Activated T-cell treated with anti-CD3 and anti-CD28 coated beads, Interleukin-2, amount 50 U/mL, for 72 hours (primary cell): Measurements from ENCODE around the gene ZCCHC8. TPM values are rescaled to one million over a fixed set of nuclear protein-coding genes. Genes with fewer than 3 reads are reported as not detected.

ENCODE experiments used
- ATAC-seq, 2 donors: fragments of 150-1000 bp; cut with Tn5 transposase; replicated peaks in 1 of 2; 2 replicates each; pipeline ENCODE4 v1.10.0; 2021; ENCODE audit warnings: moderate library complexity in 2 of 2, mild to moderate bottlenecking in 1 of 2
- DNase-seq, 2 donors: peaks; one replicate each; pipeline ENCODE4 v3.0.0; 2021 to 2022; ENCODE audit warnings: mixed read lengths in 1 of 2
- H3K27ac Mint-ChIP-seq: one replicate; pipeline ENCODE4 v1.8.0; 2022; ENCODE audit warnings: mild to moderate bottlenecking, moderate library complexity, mixed read lengths
- H3K27me3 Mint-ChIP-seq: one replicate; pipeline ENCODE4 v1.8.0; 2022; ENCODE audit warnings: low read depth, mixed read lengths
- H3K36me3 Mint-ChIP-seq, 2 donors: one replicate each; pipeline ENCODE4 v1.8.0; 2022; ENCODE audit warnings: mixed read lengths in 2 of 2, mild to moderate bottlenecking in 1 of 2; ENCODE audit not compliant: insufficient read depth in 2 of 2
- H3K4me1 Mint-ChIP-seq: one replicate; pipeline ENCODE4 v1.8.0; 2022; ENCODE audit warnings: low read depth, mixed read lengths
- H3K4me3 Mint-ChIP-seq, 2 donors: one replicate each; pipeline ENCODE4 v1.8.0; 2022; ENCODE audit warnings: mild to moderate bottlenecking in 2 of 2, mixed read lengths in 2 of 2, moderate library complexity in 2 of 2
- H3K9me3 Mint-ChIP-seq, 2 donors: one replicate each; pipeline ENCODE4 v1.8.0; 2022; ENCODE audit warnings: mixed read lengths in 2 of 2
- total RNA-seq, 2 donors: library from RNA; stranded (reverse); gene quantifications; one replicate each; pipeline ENCODE4 v1.2.3, GENCODE V29; 2022

ZCCHC8 gene
- total RNA-seq: 10 to 100 TPM; 50.7 to 53.9 TPM

DNA sequence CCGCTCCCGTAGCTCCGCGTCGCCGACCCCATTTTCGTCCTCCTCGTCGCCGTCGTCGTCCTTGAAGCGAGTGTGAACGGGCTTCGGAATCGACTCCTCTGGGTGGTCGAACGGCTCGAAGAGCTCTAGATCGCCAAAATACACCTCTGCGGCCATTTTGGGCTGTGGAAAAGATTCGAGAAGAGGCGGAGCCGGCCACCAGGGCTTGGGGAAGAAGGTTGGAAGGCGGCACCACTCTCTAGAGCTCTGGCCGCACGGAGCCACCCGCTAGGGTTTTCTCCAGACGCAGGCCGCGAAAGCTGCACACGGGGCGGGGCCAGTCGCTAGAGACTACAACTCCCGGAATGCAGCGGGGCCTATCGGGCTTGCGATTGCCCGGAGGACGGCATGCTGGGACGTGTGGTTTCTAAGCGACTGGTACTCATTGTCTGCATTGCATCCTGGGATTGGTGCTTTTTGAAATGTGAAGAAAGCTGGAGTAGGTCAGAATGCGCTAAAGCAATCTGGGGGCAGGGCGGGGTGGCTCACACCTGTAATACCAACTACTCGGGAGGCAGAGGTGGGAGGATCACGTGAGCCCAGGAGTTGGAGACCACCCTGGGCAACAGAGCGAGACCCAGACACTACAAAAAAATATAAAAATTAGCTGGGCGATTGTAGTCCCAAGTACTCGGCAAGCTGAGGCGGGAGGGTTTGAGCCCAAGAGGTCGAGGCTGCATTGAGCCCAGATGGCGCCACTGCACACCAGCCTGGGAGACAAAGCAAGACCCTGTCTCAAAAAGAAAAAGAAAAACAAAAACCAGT is at the start of gene ZCCHC8:
Gene ZCCHC8 (minus strand): TSS at position 248 of the 804 bp plus-strand sequence. CDS start 92 bp downstream, at position 156.
- peaks cover 49% of the 10 kb centered on the region for H3K4me1 Mint-ChIP-seq
- peak; percentile 97 for DNase-seq
- H3K9me3 Mint-ChIP-seq: no peaks in the 10 kb centered on the region
- H3K27me3 Mint-ChIP-seq: no peaks in the 10 kb centered on the region
- peak within 1 kb of the TSS; percentile 92 to 99 for H3K4me3 Mint-ChIP-seq
- peak; percentile 94 to 96 for ATAC-seq
- peaks cover 5 to 28% of the 10 kb centered on the region in 2 donors for H3K36me3 Mint-ChIP-seq
- peak within 1 kb of the TSS; percentile 98 for H3K27ac Mint-ChIP-seq

- no peaks in the 10 kb centered on the region for H3K27me3 Mint-ChIP-seq
- no peak overlapping the region for H3K4me3 Mint-ChIP-seq
- H3K9me3 Mint-ChIP-seq: no peaks in the 10 kb centered on the region
- H3K36me3 Mint-ChIP-seq: peaks cover 6 to 46% of the 10 kb centered on the region in 2 donors
- DNase-seq (no peak), ATAC-seq (no peak)
- H3K4me1 Mint-ChIP-seq: no peaks in the 10 kb centered on the region
- H3K27ac Mint-ChIP-seq: no peak overlapping the region
These were observed 46.6 kb upstream of the ZCCHC8 start for GRCh38 chr12:122547330-122547729.

GRCh38 chr12:122545855-122546254 is 45.1 kb upstream of the ZCCHC8 start:
- no peak for ATAC-seq
- H3K4me3 Mint-ChIP-seq: no peak overlapping the region
- peaks cover 7 to 40% of the 10 kb centered on the region in 2 donors for H3K36me3 Mint-ChIP-seq
- H3K9me3 Mint-ChIP-seq: no peaks in the 10 kb centered on the region
- no peaks in the 10 kb centered on the region for H3K4me1 Mint-ChIP-seq
- no peak overlapping the region for H3K27ac Mint-ChIP-seq
- H3K27me3 Mint-ChIP-seq: no peaks in the 10 kb centered on the region
- DNase-seq: no peak

GRCh38 chr12:122544537-122544936 is 43.8 kb upstream of the ZCCHC8 start:
- ATAC-seq (no peak), DNase-seq (no peak)
- no peak overlapping the region for H3K4me3 Mint-ChIP-seq
- peaks cover 5 to 35% of the 10 kb centered on the region in 2 donors for H3K36me3 Mint-ChIP-seq
- H3K4me1 Mint-ChIP-seq: no peaks in the 10 kb centered on the region
- no peaks in the 10 kb centered on the region for H3K9me3 Mint-ChIP-seq
- H3K27ac Mint-ChIP-seq: no peak overlapping the region
- no peaks in the 10 kb centered on the region for H3K27me3 Mint-ChIP-seq

GRCh38 chr12:122538496-122538895 is 37.8 kb upstream of the ZCCHC8 start:
- ATAC-seq: no peak
- peaks cover 14 to 29% of the 10 kb centered on the region in 2 donors for H3K36me3 Mint-ChIP-seq
- H3K27ac Mint-ChIP-seq: no peak overlapping the region
- no peaks in the 10 kb centered on the region for H3K4me1 Mint-ChIP-seq
- H3K9me3 Mint-ChIP-seq: no peaks in the 10 kb centered on the region
- no peak overlapping the region for H3K4me3 Mint-ChIP-seq
- H3K27me3 Mint-ChIP-seq: no peaks in the 10 kb centered on the region
- DNase-seq: no peak

DNA sequence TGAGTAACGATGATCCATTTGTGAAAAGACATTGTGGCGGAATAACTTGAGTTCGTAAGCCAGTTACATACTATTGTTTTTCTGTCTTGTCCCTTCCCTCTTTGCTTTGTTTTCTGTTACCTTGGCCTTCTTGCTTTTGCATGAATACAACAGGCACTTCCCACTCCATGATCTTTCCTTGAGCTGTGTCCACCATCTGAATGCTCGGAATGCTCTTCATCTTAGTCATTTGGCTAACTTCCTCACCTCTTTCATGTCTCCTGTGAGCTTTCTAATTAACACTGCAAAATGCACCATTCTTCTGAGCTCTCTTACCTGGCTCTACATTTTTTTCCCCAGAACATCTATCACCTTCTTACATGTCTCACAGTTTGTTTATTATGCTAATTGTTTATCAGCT is 36.3 kb upstream of the ZCCHC8 start:
- Mint-ChIP-seq H3K4me1 (no peaks in the 10 kb centered on the region), H3K9me3 (no peaks in the 10 kb centered on the region), H3K4me3 (no peak overlapping the region), H3K27ac (no peak overlapping the region), H3K36me3 (peaks cover 11 to 34% of the 10 kb centered on the region in 2 donors), H3K27me3 (no peaks in the 10 kb centered on the region)
- ATAC-seq (no peak), DNase-seq (no peak)

GRCh38 chr12:122533856-122534255 is 33.1 kb upstream of the ZCCHC8 start:
- H3K9me3 Mint-ChIP-seq: no peaks in the 10 kb centered on the region
- ATAC-seq (no peak), DNase-seq (no peak)
- no peaks in the 10 kb centered on the region for H3K27me3 Mint-ChIP-seq
- H3K4me3 Mint-ChIP-seq: no peak overlapping the region
- no peak overlapping the region for H3K27ac Mint-ChIP-seq
- peaks cover 10 to 39% of the 10 kb centered on the region in 2 donors for H3K36me3 Mint-ChIP-seq
- no peaks in the 10 kb centered on the region for H3K4me1 Mint-ChIP-seq

DNA sequence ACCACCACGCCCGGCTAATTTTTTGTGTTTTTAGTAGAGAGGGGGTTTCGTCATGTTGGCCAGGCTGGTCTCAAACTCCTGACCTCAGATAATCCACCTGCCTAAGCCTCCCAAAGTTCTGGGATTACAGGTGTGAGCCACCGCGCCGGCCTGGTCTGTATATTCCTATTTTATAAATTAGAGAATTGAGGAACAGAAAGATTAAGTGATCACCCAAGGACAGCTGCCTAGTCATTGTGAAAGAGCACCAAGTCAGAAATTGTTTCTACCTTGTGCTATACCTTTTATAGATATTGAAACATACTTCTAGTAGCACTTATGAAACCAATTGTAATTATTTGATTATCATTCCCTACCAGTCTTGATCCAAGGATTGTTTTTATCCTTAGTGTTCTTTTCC is 28.3 kb upstream of the ZCCHC8 start:
- no peak for ATAC-seq
- DNase-seq: no peak
- Mint-ChIP-seq H3K9me3 (no peaks in the 10 kb centered on the region), H3K4me1 (peaks cover 6% of the 10 kb centered on the region), H3K27me3 (no peaks in the 10 kb centered on the region), H3K27ac (no peak overlapping the region), H3K4me3 (no peak overlapping the region), H3K36me3 (peaks cover 8 to 40% of the 10 kb centered on the region in 2 donors)

DNA sequence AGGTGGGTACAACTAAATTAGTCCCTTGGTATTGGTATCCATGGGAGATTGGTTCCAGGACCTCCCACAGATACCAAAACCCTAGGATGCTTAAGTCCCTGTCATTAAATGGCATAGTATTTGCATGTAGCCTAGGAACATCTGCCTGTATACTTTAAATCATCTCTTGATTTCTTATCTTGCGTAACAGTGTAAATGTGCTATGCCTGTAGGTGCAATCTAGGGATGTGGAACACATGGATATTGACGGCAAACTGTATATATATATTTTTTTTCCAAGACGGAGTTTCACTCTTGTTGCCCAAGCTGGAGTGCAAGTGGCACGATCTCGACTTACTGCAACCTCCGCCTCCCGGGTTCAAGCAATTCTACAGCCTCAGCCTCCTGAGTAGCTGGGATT is 27.9 kb upstream of the ZCCHC8 start:
- DNase-seq (no peak), ATAC-seq (no peak)
- Mint-ChIP-seq H3K4me3 (no peak overlapping the region), H3K27ac (no peak overlapping the region), H3K9me3 (no peaks in the 10 kb centered on the region), H3K4me1 (peaks cover 10% of the 10 kb centered on the region), H3K36me3 (peaks cover 8 to 40% of the 10 kb centered on the region in 2 donors), H3K27me3 (no peaks in the 10 kb centered on the region)

DNA sequence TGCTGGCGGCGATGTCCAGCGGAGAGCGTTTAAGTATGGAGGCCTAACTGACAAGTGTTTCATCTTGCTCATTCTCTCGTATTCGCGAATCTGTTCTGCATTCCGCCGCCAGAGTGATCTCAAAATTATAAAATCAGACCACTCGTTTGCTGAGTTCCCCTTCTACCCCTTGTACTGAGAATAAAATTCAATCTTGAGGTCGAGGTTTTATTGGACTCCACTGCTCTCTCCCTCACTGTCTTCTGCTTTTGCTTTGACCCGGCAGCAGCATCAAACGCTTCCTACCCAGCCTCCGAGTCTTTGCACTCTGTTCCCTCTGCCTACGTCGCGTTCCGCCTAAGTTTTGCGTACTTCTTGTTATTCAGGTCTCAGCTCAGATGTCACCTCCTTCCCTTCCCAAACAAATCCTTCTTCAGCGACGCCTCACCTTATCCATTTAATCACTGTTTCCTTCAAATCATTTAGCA is 26.8 kb upstream of the ZCCHC8 start:
- Mint-ChIP-seq H3K4me3 (no peak overlapping the region), H3K27me3 (no peaks in the 10 kb centered on the region), H3K27ac (no peak overlapping the region), H3K4me1 (peaks cover 18% of the 10 kb centered on the region), H3K9me3 (no peaks in the 10 kb centered on the region), H3K36me3 (peaks cover 5 to 38% of the 10 kb centered on the region in 2 donors)
- ATAC-seq: no peak
- DNase-seq: peak; percentile 31 to 34

DNA sequence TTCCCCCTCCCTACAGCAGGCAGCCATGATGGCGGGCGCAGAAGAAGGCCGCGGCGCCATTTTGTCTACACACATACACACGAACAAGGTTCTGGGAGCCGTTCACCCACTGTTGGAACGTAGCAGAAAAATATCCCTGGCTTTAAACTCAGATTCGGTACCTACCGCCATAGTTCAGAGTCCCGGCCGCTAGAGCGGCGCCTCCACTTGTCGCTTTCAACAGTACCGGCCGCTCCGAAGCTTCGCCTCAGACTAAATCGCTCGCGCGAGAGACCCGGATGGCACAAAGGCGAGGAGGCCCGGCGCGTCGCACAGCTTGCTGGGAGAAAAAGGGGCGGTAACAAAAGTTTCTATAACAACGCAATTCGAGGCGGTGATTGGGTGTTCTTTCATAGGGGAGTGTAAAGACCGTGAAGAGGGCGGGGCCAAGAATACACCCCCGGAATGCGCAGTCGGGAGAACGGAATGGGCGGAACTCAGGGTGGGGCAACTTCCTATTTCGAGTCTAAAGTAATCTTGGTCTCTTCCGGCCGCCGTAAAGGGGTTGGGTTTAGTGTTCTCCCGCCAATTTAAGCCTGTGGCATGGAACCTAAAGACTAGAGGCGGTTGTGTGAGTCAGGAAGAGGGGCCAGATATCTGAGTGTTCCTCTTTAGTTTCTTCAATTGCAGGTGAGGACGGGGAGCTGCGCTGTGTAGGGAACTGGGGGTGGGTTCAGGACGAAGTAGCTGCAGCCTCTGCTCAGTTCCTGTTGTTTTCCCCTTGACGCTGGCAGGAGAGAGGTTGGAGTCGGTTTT is 26.1 kb upstream of the ZCCHC8 start, which contains the start of the genes KNTC1 and RSRC2:
Gene KNTC1 (plus strand): TSS at position 567 of the 795 bp plus-strand sequence. CDS start 2,815 bp downstream, outside the sequence.
Gene RSRC2 (minus strand): TSS at position 254 of the 795 bp plus-strand sequence. CDS start 83 bp downstream, at position 171.
- peak; percentile 93 to 96 for ATAC-seq
- Mint-ChIP-seq H3K36me3 (peaks cover 6 to 38% of the 10 kb centered on the region in 2 donors), H3K4me3 (no peak within 1 kb of the TSS), H3K27ac (no peak within 1 kb of the TSS), H3K9me3 (no peaks in the 10 kb centered on the region), H3K4me1 (peaks cover 24% of the 10 kb centered on the region), H3K27me3 (no peaks in the 10 kb centered on the region)
- DNase-seq: peak; percentile 97 to 99

- Mint-ChIP-seq H3K4me3 (peak overlapping the region in 1 of 2 donors; percentile 99), H3K4me1 (peaks cover 47% of the 10 kb centered on the region), H3K27me3 (no peaks in the 10 kb centered on the region), H3K27ac (peak overlapping the region; percentile 99), H3K9me3 (no peaks in the 10 kb centered on the region), H3K36me3 (peaks cover 16 to 38% of the 10 kb centered on the region in 2 donors)
- DNase-seq: no peak
- no peak for ATAC-seq
These were observed 23.4 kb upstream of the ZCCHC8 start for GRCh38 chr12:122523846-122524718.
